Measurements from ENCODE around the gene CISTR.
A peak's percentile ranks its signal among the peaks of the same experiment; 100 is the strongest.

CISTR gene

GRCh38 chr12:53751336-53752191 is at the start of gene CISTR:
TSS of gene CISTR (minus strand) at chr12:53751979.
- peaks cover 10 to 40% of the 10 kb centered on the region in 2 donors for H3K27me3 ChIP-seq (ENCODE audit: control insufficient read depth in 1 of 2, insufficient read depth in 2 of 2, low read length in 2 of 2)
- peaks cover 31% of the 10 kb centered on the region for H3K4me1 ChIP-seq (ENCODE audit: insufficient read depth, low read length)
- H3K4me3 ChIP-seq (ENCODE audit: low read depth in 1 of 2, low read length in 2 of 2), result peak within 1 kb of the TSS; percentile 56 to 70
- no peaks in the 10 kb centered on the region for H3K9me3 ChIP-seq (ENCODE audit: low read length)
- H3K36me3 ChIP-seq (ENCODE audit: insufficient read depth, low read length), result no peaks in the 10 kb centered on the region
- no peak within 1 kb of the TSS for H3K9ac ChIP-seq (ENCODE audit: low read length)
- H3K27ac ChIP-seq (ENCODE audit: low read depth, low read length), result peak within 1 kb of the TSS; percentile 68

- H3K4me1 ChIP-seq (ENCODE audit: insufficient read depth, low read length), result no peaks in the 10 kb centered on the region
- no peak overlapping the region for H3K4me3 ChIP-seq (ENCODE audit: low read depth in 1 of 2, low read length in 2 of 2)
- no peak overlapping the region for H3K27ac ChIP-seq (ENCODE audit: low read depth, low read length)
- H3K27me3 ChIP-seq (ENCODE audit: control insufficient read depth in 1 of 2, insufficient read depth in 2 of 2, low read length in 2 of 2), result peaks cover 0 to 4% of the 10 kb centered on the region in 2 donors
- no peaks in the 10 kb centered on the region for H3K36me3 ChIP-seq (ENCODE audit: insufficient read depth, low read length)
- no peak overlapping the region for H3K9ac ChIP-seq (ENCODE audit: low read length)
- no peaks in the 10 kb centered on the region for H3K9me3 ChIP-seq (ENCODE audit: low read length)
These were observed 46.8 kb upstream of the CISTR start for GRCh38 chr12:53798575-53798974.

GRCh38 chr12:53795927-53796326 is 44.1 kb upstream of the CISTR start:
- H3K9ac ChIP-seq (ENCODE audit: low read length), result no peak overlapping the region
- H3K27ac ChIP-seq (ENCODE audit: low read depth, low read length), result no peak overlapping the region
- no peaks in the 10 kb centered on the region for H3K36me3 ChIP-seq (ENCODE audit: insufficient read depth, low read length)
- H3K4me1 ChIP-seq (ENCODE audit: insufficient read depth, low read length), result no peaks in the 10 kb centered on the region
- H3K4me3 ChIP-seq (ENCODE audit: low read depth in 1 of 2, low read length in 2 of 2), result no peak overlapping the region
- peaks cover 0 to 4% of the 10 kb centered on the region in 2 donors for H3K27me3 ChIP-seq (ENCODE audit: control insufficient read depth in 1 of 2, insufficient read depth in 2 of 2, low read length in 2 of 2)
- no peaks in the 10 kb centered on the region for H3K9me3 ChIP-seq (ENCODE audit: low read length)

- H3K27me3 ChIP-seq (ENCODE audit: control insufficient read depth in 1 of 2, insufficient read depth in 2 of 2, low read length in 2 of 2), result peaks cover 0 to 4% of the 10 kb centered on the region in 2 donors
- no peaks in the 10 kb centered on the region for H3K4me1 ChIP-seq (ENCODE audit: insufficient read depth, low read length)
- H3K36me3 ChIP-seq (ENCODE audit: insufficient read depth, low read length), result no peaks in the 10 kb centered on the region
- no peak overlapping the region for H3K9ac ChIP-seq (ENCODE audit: low read length)
- H3K4me3 ChIP-seq (ENCODE audit: low read depth in 1 of 2, low read length in 2 of 2), result no peak overlapping the region
- no peak overlapping the region for H3K27ac ChIP-seq (ENCODE audit: low read depth, low read length)
- H3K9me3 ChIP-seq (ENCODE audit: low read length), result no peaks in the 10 kb centered on the region
These were observed 41.4 kb upstream of the CISTR start for GRCh38 chr12:53793221-53793620.

GRCh38 chr12:53791735-53792326 is 40.1 kb upstream of the CISTR start:
- Histone ChIP-seq H3K4me1 (ENCODE audit: insufficient read depth, low read length) (no peaks in the 10 kb centered on the region), H3K9ac (ENCODE audit: low read length) (no peak overlapping the region), H3K27ac (ENCODE audit: low read depth, low read length) (no peak overlapping the region), H3K4me3 (ENCODE audit: low read depth in 1 of 2, low read length in 2 of 2) (no peak overlapping the region), H3K27me3 (ENCODE audit: control insufficient read depth in 1 of 2, insufficient read depth in 2 of 2, low read length in 2 of 2) (peaks cover 0 to 4% of the 10 kb centered on the region in 2 donors), H3K36me3 (ENCODE audit: insufficient read depth, low read length) (no peaks in the 10 kb centered on the region), H3K9me3 (ENCODE audit: low read length) (no peaks in the 10 kb centered on the region)

GRCh38 chr12:53789570-53789969 is 37.8 kb upstream of the CISTR start:
- Histone ChIP-seq H3K27me3 (ENCODE audit: control insufficient read depth in 1 of 2, insufficient read depth in 2 of 2, low read length in 2 of 2) (no peaks in the 10 kb centered on the region), H3K4me1 (ENCODE audit: insufficient read depth, low read length) (no peaks in the 10 kb centered on the region), H3K9me3 (ENCODE audit: low read length) (no peaks in the 10 kb centered on the region), H3K27ac (ENCODE audit: low read depth, low read length) (no peak overlapping the region), H3K9ac (ENCODE audit: low read length) (no peak overlapping the region), H3K36me3 (ENCODE audit: insufficient read depth, low read length) (no peaks in the 10 kb centered on the region), H3K4me3 (ENCODE audit: low read depth in 1 of 2, low read length in 2 of 2) (no peak overlapping the region)

GRCh38 chr12:53788892-53789291 is 37.1 kb upstream of the CISTR start:
- no peak overlapping the region for H3K4me3 ChIP-seq (ENCODE audit: low read depth in 1 of 2, low read length in 2 of 2)
- no peaks in the 10 kb centered on the region for H3K36me3 ChIP-seq (ENCODE audit: insufficient read depth, low read length)
- H3K4me1 ChIP-seq (ENCODE audit: insufficient read depth, low read length), result no peaks in the 10 kb centered on the region
- H3K9ac ChIP-seq (ENCODE audit: low read length), result no peak overlapping the region
- no peaks in the 10 kb centered on the region for H3K27me3 ChIP-seq (ENCODE audit: control insufficient read depth in 1 of 2, insufficient read depth in 2 of 2, low read length in 2 of 2)
- no peaks in the 10 kb centered on the region for H3K9me3 ChIP-seq (ENCODE audit: low read length)
- H3K27ac ChIP-seq (ENCODE audit: low read depth, low read length), result no peak overlapping the region

GRCh38 chr12:53786411-53786810 is 34.6 kb upstream of the CISTR start:
- Histone ChIP-seq H3K4me3 (ENCODE audit: low read depth in 1 of 2, low read length in 2 of 2) (no peak overlapping the region), H3K9me3 (ENCODE audit: low read length) (no peaks in the 10 kb centered on the region), H3K36me3 (ENCODE audit: insufficient read depth, low read length) (no peaks in the 10 kb centered on the region), H3K27ac (ENCODE audit: low read depth, low read length) (no peak overlapping the region), H3K4me1 (ENCODE audit: insufficient read depth, low read length) (no peaks in the 10 kb centered on the region), H3K27me3 (ENCODE audit: control insufficient read depth in 1 of 2, insufficient read depth in 2 of 2, low read length in 2 of 2) (no peaks in the 10 kb centered on the region), H3K9ac (ENCODE audit: low read length) (no peak overlapping the region)

GRCh38 chr12:53785161-53785560 is 33.4 kb upstream of the CISTR start:
- Histone ChIP-seq H3K4me1 (ENCODE audit: insufficient read depth, low read length) (no peaks in the 10 kb centered on the region), H3K9me3 (ENCODE audit: low read length) (no peaks in the 10 kb centered on the region), H3K36me3 (ENCODE audit: insufficient read depth, low read length) (no peaks in the 10 kb centered on the region), H3K27ac (ENCODE audit: low read depth, low read length) (no peak overlapping the region), H3K4me3 (ENCODE audit: low read depth in 1 of 2, low read length in 2 of 2) (no peak overlapping the region), H3K27me3 (ENCODE audit: control insufficient read depth in 1 of 2, insufficient read depth in 2 of 2, low read length in 2 of 2) (no peaks in the 10 kb centered on the region), H3K9ac (ENCODE audit: low read length) (no peak overlapping the region)

GRCh38 chr12:53782093-53782703 is 30.4 kb upstream of the CISTR start:
- Histone ChIP-seq H3K9ac (ENCODE audit: low read length) (no peak overlapping the region), H3K27me3 (ENCODE audit: control insufficient read depth in 1 of 2, insufficient read depth in 2 of 2, low read length in 2 of 2) (no peaks in the 10 kb centered on the region), H3K27ac (ENCODE audit: low read depth, low read length) (no peak overlapping the region), H3K4me3 (ENCODE audit: low read depth in 1 of 2, low read length in 2 of 2) (no peak overlapping the region), H3K9me3 (ENCODE audit: low read length) (no peaks in the 10 kb centered on the region), H3K36me3 (ENCODE audit: insufficient read depth, low read length) (no peaks in the 10 kb centered on the region), H3K4me1 (ENCODE audit: insufficient read depth, low read length) (no peaks in the 10 kb centered on the region)

- H3K27ac ChIP-seq (ENCODE audit: low read depth, low read length), result no peak overlapping the region
- no peaks in the 10 kb centered on the region for H3K9me3 ChIP-seq (ENCODE audit: low read length)
- H3K4me1 ChIP-seq (ENCODE audit: insufficient read depth, low read length), result peaks cover 3% of the 10 kb centered on the region
- no peaks in the 10 kb centered on the region for H3K27me3 ChIP-seq (ENCODE audit: control insufficient read depth in 1 of 2, insufficient read depth in 2 of 2, low read length in 2 of 2)
- H3K9ac ChIP-seq (ENCODE audit: low read length), result no peak overlapping the region
- H3K4me3 ChIP-seq (ENCODE audit: low read depth in 1 of 2, low read length in 2 of 2), result no peak overlapping the region
- H3K36me3 ChIP-seq (ENCODE audit: insufficient read depth, low read length), result no peaks in the 10 kb centered on the region
These were observed 29.5 kb upstream of the CISTR start for GRCh38 chr12:53781228-53781801.
